H1 (cell line): ENCODE results near the gene ZNF500. TPM values are rescaled to one million over a fixed set of nuclear protein-coding genes. Genes with fewer than 3 reads are reported as not detected.
A peak's percentile ranks its signal among the peaks of the same experiment; 100 is the strongest.

Experiments used
- CTCF ChIA-PET: fragments of 300-600 bp; sonication (Branson Sonifier 250); formaldehyde crosslinking; loops from one replicate; lab custom pipeline; 2021; ENCODE audit not compliant: partially characterized antibody; lab: Charles Lee
- POLR2A ChIA-PET: fragments of 300-600 bp; sonication (Branson Sonifier 250); formaldehyde crosslinking; loops from one replicate; lab custom pipeline; 2021; ENCODE audit warnings: inconsistent platforms; ENCODE audit not compliant: partially characterized antibody; lab: Charles Lee
- DNase-seq, 2 experiments: peaks; one replicate each; pipeline versions ENCODE4 v3.0.0 to v3.0.0-alpha.2; 2010 to 2022; ENCODE audit warnings: low spot score in 2 of 2, low read depth in 1 of 2, mixed read lengths in 1 of 2
- FAIRE-seq: peaks from 2 replicates; lab custom pipeline; 2011; peaks lifted over from hg19 to GRCh38; lab: Jason Lieb, UNC
- H2AFZ ChIP-seq: 2 replicates; pipeline ENCODE4 v1.8.1; 2012; ENCODE audit warnings: low read length, inconsistent platforms
- H2AK5ac ChIP-seq: 2 replicates; pipeline ENCODE4 v1.6.1; 2013; ENCODE audit warnings: low read depth, low read length
- H2BK120ac ChIP-seq: replicated peaks from 2 replicates; pipeline ENCODE3; 2013; ENCODE audit warnings: low read depth, low read length, inconsistent platforms
- H2BK12ac ChIP-seq: 2 replicates; pipeline ENCODE4 v1.6.1; 2013; ENCODE audit warnings: low read depth, low read length
- H2BK15ac ChIP-seq: 2 replicates; pipeline ENCODE4 v1.6.1; 2013; ENCODE audit warnings: low read length
- H2BK20ac ChIP-seq: 2 replicates; pipeline ENCODE4 v1.6.1; 2013; ENCODE audit warnings: low read length
- H2BK5ac ChIP-seq: 2 replicates; pipeline ENCODE4 v1.6.1; 2013; ENCODE audit warnings: low read depth, low read length
- H3K14ac ChIP-seq: 2 replicates; pipeline ENCODE4 v1.6.1; 2013; ENCODE audit warnings: inconsistent platforms; ENCODE audit not compliant: insufficient read length
- H3K18ac ChIP-seq: 2 replicates; pipeline ENCODE4 v1.6.1; 2013; ENCODE audit warnings: low read length; ENCODE audit errors: extremely low read depth
- H3K23ac ChIP-seq: 2 replicates; pipeline ENCODE4 v1.6.1; 2013; ENCODE audit warnings: inconsistent platforms; ENCODE audit not compliant: insufficient read length
- H3K23me2 ChIP-seq: 2 replicates; pipeline ENCODE4 v1.6.1; 2013; ENCODE audit warnings: low read depth, low read length
- H3K27ac ChIP-seq: 2 replicates; pipeline ENCODE4 v1.6.1; 2011; ENCODE audit warnings: low read depth, low read length, inconsistent platforms
- H3K27me3 ChIP-seq, 4 experiments: replicated peaks in 1 of 4; 1 replicate in 1 of 4; 2 replicates in 3 of 4; pipeline versions ENCODE4 v1.6.1 to v1.8.1; 2011 to 2013; ENCODE audit warnings: low read length in 3 of 4, mild to moderate bottlenecking in 3 of 4, inconsistent platforms in 2 of 4, mixed read lengths in 2 of 4, moderate library complexity in 1 of 4; ENCODE audit not compliant: control insufficient read depth in 3 of 4, insufficient read depth in 3 of 4; ENCODE audit errors: extremely low read depth in 1 of 4
- H3K36me3 ChIP-seq, 4 experiments: 2 replicates each; pipeline versions ENCODE4 v1.6.1 to v1.8.1; 2011 to 2013; ENCODE audit warnings: mild to moderate bottlenecking in 4 of 4, low read length in 3 of 4, moderate library complexity in 2 of 4, control low read depth in 1 of 4, inconsistent platforms in 1 of 4; ENCODE audit not compliant: insufficient read depth in 4 of 4, control insufficient read depth in 2 of 4
- H3K4ac ChIP-seq: replicated peaks from 2 replicates; pipeline ENCODE3; 2013; ENCODE audit warnings: low read length, low read depth, mixed read lengths, inconsistent platforms; ENCODE audit not compliant: insufficient read length
- H3K4me1 ChIP-seq, 4 experiments: replicated peaks in 1 of 4; 1 replicate in 1 of 4; 2 replicates in 3 of 4; pipeline versions ENCODE4 v1.6.1 to v1.8.1; 2011 to 2013; ENCODE audit warnings: low read length in 3 of 4, inconsistent platforms in 2 of 4, mixed read lengths in 1 of 4; ENCODE audit not compliant: insufficient read depth in 4 of 4, control insufficient read depth in 3 of 4
- H3K4me2 ChIP-seq, 2 experiments: 2 replicates each; pipeline versions ENCODE4 v1.6.1 to v1.8.1; 2011 to 2013; ENCODE audit warnings: low read depth in 2 of 2, low read length in 2 of 2, control low read depth in 1 of 2, inconsistent platforms in 1 of 2, mild to moderate bottlenecking in 1 of 2; ENCODE audit not compliant: insufficient read depth in 1 of 2
- H3K4me3 ChIP-seq, 4 experiments: fragments of 200-600, 300-600 bp in 1 of 4; sonication (generic), shearing (Covaris generic), sonication (Bioruptor Twin) in 1 of 4; 2 replicates each; pipeline versions ENCODE4 v1.5.1 to v1.8.1; 2011 to 2016; ENCODE audit warnings: low read length in 4 of 4, low read depth in 3 of 4, control low read depth in 2 of 4, inconsistent platforms in 2 of 4, mild to moderate bottlenecking in 2 of 4, mixed read lengths in 1 of 4, moderate library complexity in 1 of 4; ENCODE audit not compliant: insufficient read depth in 2 of 4; ENCODE audit errors: extremely low read depth in 1 of 4
- H3K56ac ChIP-seq: replicated peaks from 2 replicates; pipeline ENCODE3; 2013; ENCODE audit warnings: low read depth, mild to moderate bottlenecking, mixed read lengths, low read length, inconsistent platforms; ENCODE audit not compliant: insufficient read length
- H3K79me1 ChIP-seq: 2 replicates; pipeline ENCODE4 v1.6.1; 2013; ENCODE audit warnings: low read depth, low read length, control low read depth
- H3K79me2 ChIP-seq, 2 experiments: 2 replicates each; pipeline versions ENCODE4 v1.6.1 to v1.8.1; 2012 to 2013; ENCODE audit warnings: low read length in 2 of 2, mild to moderate bottlenecking in 2 of 2, inconsistent platforms in 1 of 2; ENCODE audit not compliant: insufficient read depth in 2 of 2, control insufficient read depth in 1 of 2
- H3K9ac ChIP-seq, 4 experiments: replicated peaks in 1 of 4; 1 replicate in 1 of 4; 2 replicates in 3 of 4; pipeline versions ENCODE4 v1.6.1 to v1.8.1; 2011 to 2013; ENCODE audit warnings: low read depth in 3 of 4, low read length in 3 of 4, control low read depth in 2 of 4, mild to moderate bottlenecking in 2 of 4, moderate library complexity in 2 of 4, inconsistent platforms in 1 of 4; ENCODE audit errors: extremely low read depth in 1 of 4
- H3K9me3 ChIP-seq, 2 experiments: 2 replicates each; pipeline versions ENCODE4 v1.6.1 to v1.8.1; 2012 to 2013; ENCODE audit warnings: mild to moderate bottlenecking in 2 of 2, moderate library complexity in 2 of 2, control low read depth in 1 of 2, inconsistent platforms in 1 of 2, low read depth in 1 of 2, low read length in 1 of 2, mixed read lengths in 1 of 2; ENCODE audit not compliant: insufficient read depth in 2 of 2
- H4K20me1 ChIP-seq, 2 experiments: replicated peaks in 1 of 2; 2 replicates each; pipeline versions ENCODE3 to v1.8.1; 2011 to 2013; ENCODE audit warnings: inconsistent platforms in 2 of 2, low read length in 2 of 2, mild to moderate bottlenecking in 1 of 2; ENCODE audit not compliant: insufficient read depth in 2 of 2, control insufficient read depth in 1 of 2
- H4K5ac ChIP-seq: 2 replicates; pipeline ENCODE4 v1.6.1; 2013; ENCODE audit warnings: low read length, low read depth, mixed read lengths, inconsistent platforms; ENCODE audit not compliant: insufficient read length
- H4K8ac ChIP-seq: 2 replicates; pipeline ENCODE4 v1.8.0; 2013; ENCODE audit warnings: mild to moderate bottlenecking, moderate library complexity, low read length, inconsistent platforms; ENCODE audit not compliant: insufficient read depth; ENCODE audit errors: extremely low read depth
- H4K91ac ChIP-seq: replicated peaks from 2 replicates; pipeline ENCODE3; 2013; ENCODE audit warnings: low read length, mixed read lengths, inconsistent platforms; ENCODE audit not compliant: insufficient read length
- KDM1A ChIP-seq: fragments of 200-600, 300-600 bp; sonication (generic); IDR thresholded peaks from 2 replicates; pipeline ENCODE4 v1.7.1; 2016; ENCODE audit warnings: mild to moderate bottlenecking, low read length, borderline replicate concordance
- KDM4A ChIP-seq: IDR thresholded peaks from one replicate; pipeline ENCODE4 v1.7.1; 2012; ENCODE audit warnings: low read depth, mild to moderate bottlenecking, moderate library complexity, low read length, inconsistent platforms; ENCODE audit not compliant: severe bottlenecking
- NANOG ChIP-seq: IDR thresholded peaks from 2 replicates; pipeline ENCODE4 v1.6.1; 2011; ENCODE audit warnings: low read length, low read depth, mild to moderate bottlenecking, inconsistent platforms; ENCODE audit not compliant: insufficient read depth, poor library complexity, severe bottlenecking
- POLR2A ChIP-seq, 2 experiments: IDR thresholded peaks; 1 replicate in 1 of 2; 2 replicates in 1 of 2; pipeline ENCODE4 v1.6.1; 2011; ENCODE audit warnings: low read depth in 2 of 2, low read length in 2 of 2, mild to moderate bottlenecking in 2 of 2; ENCODE audit errors: control extremely low read depth in 1 of 2
- RAD21 ChIP-seq, 2 experiments: IDR thresholded peaks in 1 of 2; conservative IDR thresholded peaks in 1 of 2; 2 replicates each; pipeline ENCODE4 v1.6.1; 2011; ENCODE audit warnings: low read depth in 2 of 2, low read length in 2 of 2, improper control_type of control experiment in 1 of 2, inconsistent platforms in 1 of 2, mild to moderate bottlenecking in 1 of 2, moderate library complexity in 1 of 2
- SIN3A ChIP-seq, 2 experiments: IDR thresholded peaks in 1 of 2; conservative IDR thresholded peaks in 1 of 2; 2 replicates each; pipeline ENCODE4 v1.6.1; 2011 to 2012; ENCODE audit warnings: low read length in 2 of 2, improper control_type of control experiment in 1 of 2, low read depth in 1 of 2, mild to moderate bottlenecking in 1 of 2
- SP4 ChIP-seq: IDR thresholded peaks from 2 replicates; pipeline ENCODE4 v1.6.1; 2012; ENCODE audit warnings: low read length, inconsistent platforms
- SRF ChIP-seq: IDR thresholded peaks from 2 replicates; pipeline ENCODE4 v1.6.1; 2011; ENCODE audit warnings: mild to moderate bottlenecking, low read depth, low read length, moderate library complexity
- WGBS, 2 experiments: shearing (Covaris generic) in 1 of 2; methylation state at CpG; one replicate each; pipeline versions ENCODE4 v1.1.6 to v1.1.7; 2013 to 2015; ENCODE audit warnings: low lambda C conversion rate in 2 of 2, mixed read lengths in 2 of 2, inconsistent platforms in 1 of 2, low coverage in 1 of 2, missing lambda C conversion rate in 1 of 2; ENCODE audit not compliant: insufficient replicate concordance in 2 of 2, insufficient coverage in 1 of 2, insufficient read length in 1 of 2; ENCODE audit errors: extremely low coverage in 1 of 2, missing lambda C conversion rate in 1 of 2; 5-methylcytosine and 5-hydroxymethylcytosine counted together
- polyA plus RNA-seq, 7 experiments: library from polyadenylated mRNA; depleted of rRNA in 3 of 7; stranded (reverse) in 5 of 7; unstranded in 2 of 7; fragments of >200 nt in 5 of 7; fragments of 200-250 nt in 2 of 7; gene quantifications; 1 replicate in 5 of 7; 2 replicates in 1 of 7; 4 replicates in 1 of 7; pipeline versions ENCODE4 v1.2.1 to v1.2.3, GENCODE V29; 2011 to 2013; ENCODE audit warnings: missing spikeins in 2 of 7, mixed read lengths in 2 of 7
- total RNA-seq: library from RNA; stranded (reverse); fragmentation: NEBNext Ultra II Directional; extraction: Animal tissue kit (Norgen Biotek cat#: 25700); gene quantifications from 2 replicates; pipeline ENCODE4 v1.2.1, GENCODE V29; 2021
- TF ChIP-seq, protein P1 (sequence below): IDR thresholded peaks from 2 replicates; pipeline ENCODE4 v1.6.1; 2012; ENCODE audit warnings: inconsistent platforms

ZNF500 gene
- total and polyA plus RNA-seq, 2 of the 8 experiments (the other 6 are each of a cell fraction or from before 2014, with no cell fraction given) = 10.3 to 10.4 TPM

DNA sequence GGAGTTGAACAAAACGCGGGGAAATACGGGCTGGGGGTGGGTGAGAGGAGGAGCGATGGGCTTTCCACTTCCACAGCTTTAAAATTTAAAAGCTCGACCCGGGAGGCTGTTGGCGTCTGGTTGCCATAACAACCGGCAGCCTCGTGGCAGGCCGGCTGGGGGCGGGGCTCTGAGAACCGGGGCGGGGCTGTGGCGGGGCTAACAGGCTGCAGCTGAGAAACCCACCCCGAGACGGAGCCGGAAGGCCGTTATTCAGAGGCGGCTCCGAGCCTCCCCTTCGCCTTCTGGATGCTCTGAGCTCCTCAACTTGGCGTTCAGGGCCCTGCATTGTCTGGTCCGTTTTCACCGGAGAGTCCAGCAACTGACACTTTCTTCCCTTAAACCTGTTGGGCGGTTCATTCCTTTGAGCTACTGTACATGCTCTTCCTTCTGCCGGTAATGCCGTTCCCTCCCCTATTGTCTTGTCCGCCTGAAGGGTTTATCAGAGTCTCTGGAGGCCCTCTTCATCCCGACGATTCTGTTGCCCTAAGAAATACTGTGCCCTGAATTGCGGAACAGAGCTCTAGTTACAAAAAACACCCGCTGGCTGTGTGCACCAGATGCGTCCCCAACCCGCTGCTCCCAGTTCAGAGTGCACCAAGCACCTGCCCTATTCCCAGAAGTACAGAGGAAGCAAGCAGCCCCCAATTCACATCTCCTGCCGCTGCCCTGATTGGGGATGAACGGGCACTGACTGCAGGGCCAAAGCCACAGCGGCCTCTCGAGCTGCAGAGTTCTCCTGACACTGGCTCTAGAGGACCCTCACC lies 32.0 kb downstream of the ZNF500 start:
- H3K27ac ChIP-seq = no peak overlapping the region
- H4K8ac ChIP-seq = peak overlapping the region; percentile 69; the same call in 1 of the 2 replicates
- TF ChIP-seq SIN3A (conservative IDR thresholded peaks at IDR 0.05 in 1 of 2, IDR thresholded peaks at IDR 0.05 in 1 of 2; ENCODE audit: low read depth in 1 of 2, low read length in 2 of 2) = peak; percentile 91 to 95
- TF ChIP-seq SP4 = peak; percentile 10; the same call in 1 of the 2 replicates
- TF ChIP-seq KDM4A = peak; percentile 24
- TF ChIP-seq NANOG = no peak
- TF ChIP-seq KDM1A = peak; percentile 81; the same call in 1 of the 2 replicates
- TF ChIP-seq SRF = no peak
- TF ChIP-seq RAD21 (IDR thresholded peaks at IDR 0.05 in 1 of 2, conservative IDR thresholded peaks at IDR 0.05 in 1 of 2; ENCODE audit: low read depth in 2 of 2, low read length in 2 of 2) = no peak; a peak in 1 of 4 replicates
- TF ChIP-seq, protein P1, sequence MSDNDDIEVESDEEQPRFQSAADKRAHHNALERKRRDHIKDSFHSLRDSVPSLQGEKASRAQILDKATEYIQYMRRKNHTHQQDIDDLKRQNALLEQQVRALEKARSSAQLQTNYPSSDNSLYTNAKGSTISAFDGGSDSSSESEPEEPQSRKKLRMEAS = peak; percentile 79
- peak in 1 of 2 experiments; percentile 42; a peak in 1 of 3 replicates for TF ChIP-seq POLR2A (IDR thresholded peaks at IDR 0.05; ENCODE audit: control extremely low read depth in 1 of 2, low read depth in 2 of 2, low read length in 2 of 2)

More for the DNA sequence above, 32.0 kb downstream of the ZNF500 start:
- H3K79me2 ChIP-seq = peaks cover 4 to 26% of the 10 kb centered on the region in 2 experiments; a peak in 3 of 4 replicates
- no peak overlapping the region for H2BK12ac ChIP-seq
- H2BK20ac ChIP-seq = no peak overlapping the region
- H3K4me2 ChIP-seq = peak overlapping the region; percentile 85 to 92
- H2AFZ ChIP-seq = peak overlapping the region; percentile 95
- FAIRE-seq = no peak
- no peaks in the 10 kb centered on the region for H3K9me3 ChIP-seq
- CTCF ChIA-PET = interaction anchor here (0.7 to 2.3 kb wide), 11 partner anchors 9 to 223 kb away, joined by 3 to 9 read pairs (median 3); partner anchors contain the start of gene NUDT16L1
- no peak overlapping the region for H2AK5ac ChIP-seq
- peaks cover 0 to 2% of the 10 kb centered on the region in 2 experiments for H4K20me1 ChIP-seq
- H3K4me3 ChIP-seq = peak overlapping the region; percentile 59 to 97 (median 92)
- peaks cover 0 to 4% (median 0%) of the 10 kb centered on the region in 4 experiments; a peak in 2 of 7 replicates for H3K4me1 ChIP-seq
- H3K36me3 ChIP-seq = peaks cover 0 to 5% (median under 1%) of the 10 kb centered on the region in 4 experiments; a peak in 5 of 8 replicates
- peaks cover 0 to 4% (median under 1%) of the 10 kb centered on the region in 4 experiments; a peak in 2 of 7 replicates for H3K27me3 ChIP-seq
- H3K79me1 ChIP-seq = peaks cover 5% of the 10 kb centered on the region; the same call in 1 of the 2 replicates
- H4K5ac ChIP-seq = peak overlapping the region; percentile 50
- peak overlapping the region in 3 of 4 experiments; percentile 41 to 54 (median 52); a peak in 6 of 7 replicates for H3K9ac ChIP-seq
- 0 out of 2 replicates have a peak overlapping the region, but pooled peaks have one; percentile 24 for H2BK5ac ChIP-seq
- H3K23ac ChIP-seq = no peak overlapping the region
- H3K14ac ChIP-seq = no peak overlapping the region
- no peak overlapping the region for H3K56ac ChIP-seq
- DNase-seq = peak in 1 of 2 experiments; percentile 96
- H2BK15ac ChIP-seq = no peak overlapping the region
- POLR2A ChIA-PET = interaction anchor here (0.5 to 5.0 kb wide), 14 partner anchors 9 to 201 kb away, joined by 3 to 30 read pairs (median 6); partner anchors contain the start of genes GLYR1, NUDT16L1, ROGDI and UBN1
- H2BK120ac ChIP-seq = no peak overlapping the region
- 10% methylated on average over 31 of the region's 38 CpGs; no CpG with 5 or more reads in 1 of the 2 experiments for WGBS, 2 experiments
- H3K23me2 ChIP-seq = peaks cover 10% of the 10 kb centered on the region; the same call in 1 of the 2 replicates
- peak overlapping the region; percentile 0 for H3K4ac ChIP-seq
- no peak overlapping the region for H4K91ac ChIP-seq
- H3K18ac ChIP-seq = no peak overlapping the region
